AG04449 (cell line): ENCODE results near the gene NAT9.

Experiments used
- CTCF ChIA-PET: fragments of 350-600 bp; formaldehyde crosslinking; extraction: SDS; loops from one replicate; lab custom pipeline; 2021; ENCODE audit warnings: antibody characterized with exemption; lab: Yijun Ruan, JAX
- POLR2A ChIA-PET: fragments of 400-600, 350-600 bp; formaldehyde crosslinking; extraction: SDS; loops from one replicate; lab custom pipeline; 2020; ENCODE audit warnings: antibody characterized with exemption, inconsistent platforms; lab: Yijun Ruan, JAX
- DNase-seq: peaks from one replicate; pipeline ENCODE4 v3.0.0-alpha.2; 2010; ENCODE audit warnings: low read depth, low spot score
- H3K4me3 ChIP-seq: 2 replicates; pipeline ENCODE4 v1.5.1; 2011; ENCODE audit warnings: low read depth, mild to moderate bottlenecking, control low read depth, low read length
- CTCF ChIP-seq: IDR thresholded peaks from one replicate; pipeline ENCODE4 v1.5.1; 2011; ENCODE audit warnings: mild to moderate bottlenecking, moderate library complexity, low read length, control low read depth, inconsistent platforms; ENCODE audit not compliant: insufficient read depth; ENCODE audit errors: missing control alignments

The NAT9 gene

DNA sequence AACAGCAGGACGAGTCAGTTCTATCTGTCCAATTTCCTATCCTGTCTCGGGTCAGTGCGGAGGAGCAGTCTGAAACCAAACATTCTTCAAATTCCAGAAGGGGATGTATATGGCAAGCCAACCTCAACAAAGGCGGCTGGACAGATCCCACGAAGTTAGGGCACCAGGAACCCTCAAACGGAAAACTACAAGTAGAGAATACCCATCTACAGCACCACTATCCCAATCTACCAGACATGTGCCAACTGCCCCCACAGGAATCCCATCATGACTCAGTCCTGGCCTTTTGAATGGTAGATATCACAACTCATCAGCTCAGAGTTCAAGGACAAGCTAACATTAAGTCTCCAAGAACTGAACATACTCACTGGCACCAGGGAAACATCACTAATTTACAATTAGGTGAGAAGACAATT is 2.3 kb downstream of the NAT9 start:
- CTCF ChIA-PET: interaction anchor here (1.3 to 11.5 kb wide), 7 partner anchors 11 to 117 kb away, joined by 4 to 159 read pairs (median 11); no protein-coding TSS in a partner anchor
- POLR2A ChIA-PET: interaction anchor here (1.0 to 1.2 kb wide), 3 partner anchors 14 to 99 kb away, joined by 3 to 4 read pairs (median 3); no protein-coding TSS in a partner anchor
- no peak overlapping the region; the same call in 1 of the 2 replicates for H3K4me3 ChIP-seq
- DNase-seq: peak; percentile 14
- no peak for TF ChIP-seq CTCF

- H3K4me3 ChIP-seq: no peak overlapping the region
- POLR2A ChIA-PET: interaction anchor here (0.6 to 1.2 kb wide), 4 partner anchors 13 to 1016 kb away, joined by 3 to 4 read pairs (median 3); no protein-coding TSS in a partner anchor
Measured at GRCh38 chr17:74773414-74773813, 2.7 kb downstream of the NAT9 start.

GRCh38 chr17:74772053-74772452 is 4.1 kb downstream of the NAT9 start:
- no peak for DNase-seq
- POLR2A ChIA-PET: no interaction called here
- H3K4me3 ChIP-seq: no peak overlapping the region
- CTCF ChIA-PET: interaction anchor here (1.4 to 11.5 kb wide), 11 partner anchors 9 to 115 kb away, joined by 4 to 159 read pairs (median 13); no protein-coding TSS in a partner anchor
- TF ChIP-seq CTCF: no peak

More at GRCh38 chr17:74773414-74773813, 2.7 kb downstream of the NAT9 start:
- no peak for DNase-seq
- no peak for TF ChIP-seq CTCF
- CTCF ChIA-PET: interaction anchor here (1.3 to 11.5 kb wide), 8 partner anchors 11 to 117 kb away, joined by 4 to 159 read pairs (median 19); no protein-coding TSS in a partner anchor

- DNase-seq: no peak
- H3K4me3 ChIP-seq: no peak overlapping the region
- POLR2A ChIA-PET: interaction anchor here (1.2 kb wide), 1 partner anchor 26 kb away, joined by 5 read pairs; no protein-coding TSS in a partner anchor
- CTCF ChIA-PET: interaction anchor here (0.9 to 10.6 kb wide), 13 partner anchors 9 to 114 kb away, joined by 3 to 150 read pairs (median 13); no protein-coding TSS in a partner anchor
- TF ChIP-seq CTCF: no peak
Measured at GRCh38 chr17:74771319-74771914, 4.7 kb downstream of the NAT9 start.

GRCh38 chr17:74770498-74771318 is 5.4 kb downstream of the NAT9 start:
- no peak overlapping the region for H3K4me3 ChIP-seq
- ChIA-PET CTCF (interaction anchor here (0.9 to 10.6 kb wide), 13 partner anchors 8 to 114 kb away, joined by 3 to 150 read pairs (median 13); no protein-coding TSS in a partner anchor), POLR2A (interaction anchor here (1.2 kb wide), 1 partner anchor 26 kb away, joined by 5 read pairs; no protein-coding TSS in a partner anchor)
- no peak for DNase-seq
- TF ChIP-seq CTCF: peak; percentile 91
